LNCAP (cell line): ENCODE data around the gene MAP7D2.

Experiments
- TF ChIP-seq, protein P1 (sequence below): fragments of 450-650 bp; IDR thresholded peaks from 2 replicates; pipeline ENCODE4 v1.5.1; 2017; ENCODE audit warnings: mild to moderate bottlenecking

The MAP7D2 gene

DNA sequence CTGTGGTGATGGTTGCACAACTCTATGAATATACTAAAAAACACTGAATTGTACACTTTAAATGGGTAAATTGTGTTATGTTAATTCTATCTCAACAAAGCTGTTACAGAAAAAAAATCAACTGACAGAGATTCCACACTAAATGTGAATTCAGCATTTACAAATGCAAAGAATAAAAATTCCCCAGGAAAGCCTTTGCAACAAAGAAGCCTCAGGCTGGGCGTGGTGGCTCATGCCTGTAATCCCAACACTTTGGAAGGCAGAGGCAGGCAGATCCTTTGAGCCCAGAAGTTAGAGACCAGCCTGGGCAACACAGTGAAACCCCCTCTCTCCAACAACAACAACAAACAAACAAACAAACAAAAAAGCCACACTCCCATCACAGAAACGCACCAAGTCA lies 134.8 kb downstream of the MAP7D2 start:
- TF ChIP-seq, protein P1, sequence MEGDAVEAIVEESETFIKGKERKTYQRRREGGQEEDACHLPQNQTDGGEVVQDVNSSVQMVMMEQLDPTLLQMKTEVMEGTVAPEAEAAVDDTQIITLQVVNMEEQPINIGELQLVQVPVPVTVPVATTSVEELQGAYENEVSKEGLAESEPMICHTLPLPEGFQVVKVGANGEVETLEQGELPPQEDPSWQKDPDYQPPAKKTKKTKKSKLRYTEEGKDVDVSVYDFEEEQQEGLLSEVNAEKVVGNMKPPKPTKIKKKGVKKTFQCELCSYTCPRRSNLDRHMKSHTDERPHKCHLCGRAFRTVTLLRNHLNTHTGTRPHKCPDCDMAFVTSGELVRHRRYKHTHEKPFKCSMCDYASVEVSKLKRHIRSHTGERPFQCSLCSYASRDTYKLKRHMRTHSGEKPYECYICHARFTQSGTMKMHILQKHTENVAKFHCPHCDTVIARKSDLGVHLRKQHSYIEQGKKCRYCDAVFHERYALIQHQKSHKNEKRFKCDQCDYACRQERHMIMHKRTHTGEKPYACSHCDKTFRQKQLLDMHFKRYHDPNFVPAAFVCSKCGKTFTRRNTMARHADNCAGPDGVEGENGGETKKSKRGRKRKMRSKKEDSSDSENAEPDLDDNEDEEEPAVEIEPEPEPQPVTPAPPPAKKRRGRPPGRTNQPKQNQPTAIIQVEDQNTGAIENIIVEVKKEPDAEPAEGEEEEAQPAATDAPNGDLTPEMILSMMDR, result no peak

DNA sequence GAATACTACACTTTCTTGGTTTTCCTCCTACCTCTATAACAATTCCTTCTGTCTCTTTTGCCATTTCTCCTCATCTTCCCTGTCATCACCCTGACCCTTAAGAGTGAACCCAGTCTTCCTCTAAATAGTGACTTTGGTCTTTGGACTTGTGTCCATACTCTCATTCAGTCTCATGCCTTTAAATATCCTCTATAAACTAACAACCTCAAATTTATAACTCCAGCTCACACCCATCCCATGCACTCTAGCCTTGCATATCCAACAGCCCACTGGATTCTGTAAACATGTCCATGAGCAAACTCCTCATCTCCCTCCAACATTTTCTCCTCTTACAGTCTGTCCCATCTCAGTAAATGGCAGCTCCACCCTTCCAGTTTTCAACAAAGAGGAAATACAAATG lies 140.9 kb downstream of the MAP7D2 start:
- TF ChIP-seq, protein P1, result no peak

DNA sequence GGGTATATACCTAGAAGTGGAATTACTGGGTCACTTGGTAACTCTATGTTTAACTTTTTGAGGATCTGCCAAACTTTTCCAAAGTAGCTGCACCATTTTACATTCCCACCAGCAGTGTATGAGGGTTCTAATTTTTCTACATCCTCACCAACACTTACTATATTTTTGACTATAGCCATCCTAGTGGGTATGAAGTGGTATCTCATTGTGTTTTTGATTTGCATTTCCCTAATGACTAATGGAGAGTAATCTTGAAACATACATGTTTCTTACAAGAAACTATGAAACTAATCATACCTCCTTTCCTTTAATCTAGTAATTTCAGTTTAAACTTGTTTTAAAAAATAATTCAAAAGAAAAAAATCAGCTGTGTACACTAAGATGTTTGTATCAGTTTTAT lies 143.7 kb downstream of the MAP7D2 start:
- TF ChIP-seq, protein P1, result no peak

DNA sequence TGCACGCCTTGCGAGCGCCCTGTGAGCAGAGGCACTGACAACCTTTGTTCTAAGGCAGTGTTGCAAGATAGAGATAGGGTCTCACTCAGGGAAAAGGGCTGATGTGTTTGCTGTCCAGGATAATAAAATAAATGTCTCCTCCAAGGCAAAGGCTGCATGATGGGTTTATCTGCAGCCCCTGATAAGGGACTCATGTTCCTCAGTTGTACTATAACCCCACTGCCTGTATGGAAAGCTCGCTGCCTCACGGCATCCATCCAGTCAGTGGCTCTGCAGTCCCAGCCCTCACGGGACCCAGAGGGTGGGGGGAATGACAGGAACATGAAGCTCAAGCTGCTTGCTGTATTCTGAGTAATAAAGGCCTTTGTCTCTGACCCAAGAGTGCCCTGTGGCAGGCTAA lies 148.4 kb downstream of the MAP7D2 start:
- TF ChIP-seq, protein P1, result no peak

DNA sequence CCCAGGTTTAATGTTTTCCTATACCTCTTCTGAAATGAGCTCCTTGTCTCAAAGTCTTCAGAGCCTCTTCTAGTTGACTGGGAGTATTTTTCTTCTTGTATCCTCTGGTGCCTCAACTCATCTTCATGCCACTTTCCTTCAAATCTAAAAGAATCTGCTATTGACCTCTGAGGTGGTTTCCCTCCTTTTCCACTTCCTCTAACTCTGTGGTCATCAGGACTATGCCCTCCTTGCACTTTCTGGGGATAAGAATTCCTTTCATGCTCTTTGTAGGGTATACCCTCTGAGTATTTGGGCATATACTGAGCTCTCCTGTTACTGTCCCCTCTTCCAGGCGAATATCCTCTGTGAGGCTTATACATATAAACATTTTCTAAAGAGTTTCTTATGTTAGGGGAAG lies 150.7 kb downstream of the MAP7D2 start:
- TF ChIP-seq, protein P1, result no peak

DNA sequence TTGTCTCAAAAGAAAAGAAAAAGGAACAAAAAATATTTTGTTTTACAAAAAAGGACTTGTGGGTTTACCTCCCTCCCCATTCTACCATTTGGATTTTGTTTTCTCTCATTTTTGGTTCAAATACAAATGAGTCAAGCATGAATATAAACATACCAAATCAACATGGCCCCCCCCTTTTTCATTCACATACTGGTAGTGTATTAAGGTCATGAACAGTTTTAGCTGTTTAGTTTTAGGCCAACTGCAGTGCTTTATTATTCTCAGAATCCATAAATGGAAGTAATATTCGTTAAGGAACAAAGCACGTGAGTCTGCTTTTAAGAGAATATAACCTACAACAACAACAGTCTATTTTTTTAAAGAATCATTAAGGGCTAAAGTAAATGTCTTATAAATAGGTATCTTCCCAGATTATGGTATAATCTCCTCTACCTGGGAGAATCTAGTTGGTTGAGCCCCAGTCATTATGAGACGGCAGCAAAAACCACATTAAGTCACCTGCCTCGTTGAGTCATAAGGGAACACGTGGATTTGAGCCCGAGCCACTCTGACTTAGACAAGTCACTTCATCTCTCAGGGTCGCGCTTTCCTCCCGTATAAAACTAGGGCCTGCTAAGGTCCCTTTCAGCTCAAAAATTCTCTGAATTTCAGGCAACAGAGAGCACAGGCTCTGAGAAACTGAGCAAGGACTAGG lies 152.5 kb downstream of the MAP7D2 start:
- TF ChIP-seq, protein P1, result no peak

DNA sequence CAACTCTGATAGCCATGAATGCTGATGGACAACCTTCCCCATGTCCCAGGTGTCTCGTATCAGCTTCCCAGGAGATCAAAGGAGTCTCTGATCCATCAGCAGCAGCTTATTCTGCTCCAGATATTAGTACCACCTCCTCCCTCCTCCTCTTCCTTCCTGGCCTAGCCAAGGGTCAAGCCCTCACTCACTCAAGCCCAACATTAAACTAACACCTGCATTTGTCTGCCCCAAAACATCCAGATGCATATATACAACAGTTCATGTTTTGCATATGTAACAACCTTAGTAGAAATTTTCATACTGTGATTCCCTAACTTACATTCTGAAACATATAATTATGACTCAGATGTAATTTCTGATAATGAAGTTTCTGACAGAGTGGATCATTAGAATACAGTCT lies 155.8 kb downstream of the MAP7D2 start:
- TF ChIP-seq, protein P1, result no peak
